SK-N-SH (cell line): Measurements from ENCODE around the gene GRM2. TPM values are rescaled to one million over a fixed set of nuclear protein-coding genes. Genes with fewer than 3 reads are reported as not detected.
"Not testable (repeated sequence)": the region's sequence is repeated elsewhere in the genome, so short reads cannot be mapped to it uniquely, and the experiment has no call there.

ENCODE experiments used
- CTCF ChIA-PET: fragments of 300-600, 350-600 bp; formaldehyde crosslinking; extraction: SDS; loops from one replicate; lab custom pipeline; 2021; lab: Yijun Ruan, JAX
- POLR2A ChIA-PET: fragments of 350-600 bp; sonication (Branson Sonifier 250); formaldehyde crosslinking; extraction: SDS; loops from one replicate; lab custom pipeline; 2020; ENCODE audit warnings: antibody characterized with exemption, inconsistent platforms; lab: Yijun Ruan, JAX
- DNase-seq: peaks from one replicate; pipeline ENCODE4 v3.0.0; 2012
- H2AFZ ChIP-seq: fragments of 200-600 bp; sonication (generic); 2 replicates; pipeline ENCODE4 v1.8.1; 2016; ENCODE audit warnings: antibody characterized with exemption, mild to moderate bottlenecking, low read depth
- H3F3A ChIP-seq: fragments of 200-600 bp; sonication (generic); replicated peaks from 2 replicates; pipeline ENCODE3; 2016; ENCODE audit warnings: antibody characterized with exemption, mild to moderate bottlenecking; ENCODE audit not compliant: insufficient read depth
- H3K27ac ChIP-seq, 2 experiments: fragments of 200-500 bp in 1 of 2; fragments of 200-600 bp in 1 of 2; sonication (Bioruptor generic) in 1 of 2; sonication (generic), shearing (Covaris generic) in 1 of 2; 2 replicates each; pipeline versions ENCODE4 v1.5.1 to v1.6.1; 2014 to 2016; ENCODE audit warnings: low read depth in 2 of 2, inconsistent platforms in 1 of 2, low read length in 1 of 2, mild to moderate bottlenecking in 1 of 2, mixed read lengths in 1 of 2
- H3K27me3 ChIP-seq: fragments of 200-600 bp; sonication (generic), shearing (Covaris generic); 2 replicates; pipeline ENCODE4 v1.6.1; 2016; ENCODE audit warnings: mixed run types; ENCODE audit not compliant: insufficient read depth
- H3K36me3 ChIP-seq, 2 experiments: fragments of 200-500 bp in 1 of 2; fragments of 200-600 bp in 1 of 2; sonication (Bioruptor generic) in 1 of 2; sonication (generic) in 1 of 2; replicated peaks in 1 of 2; 2 replicates each; pipeline versions ENCODE3 to v1.5.1; 2014 to 2016; ENCODE audit warnings: low read length in 1 of 2, mild to moderate bottlenecking in 1 of 2; ENCODE audit not compliant: insufficient read depth in 2 of 2, control insufficient read depth in 1 of 2
- H3K4me1 ChIP-seq, 2 experiments: fragments of 200-500 bp in 1 of 2; fragments of 200-600 bp in 1 of 2; sonication (Bioruptor generic) in 1 of 2; sonication (generic), shearing (Covaris generic) in 1 of 2; 2 replicates each; pipeline versions ENCODE4 v1.5.1 to v1.6.1; 2014 to 2016; ENCODE audit warnings: low read depth in 1 of 2, low read length in 1 of 2, mixed run types in 1 of 2; ENCODE audit not compliant: insufficient read depth in 2 of 2, control insufficient read depth in 1 of 2
- H3K4me2 ChIP-seq: fragments of 200-600 bp; sonication (generic), shearing (Covaris generic); 2 replicates; pipeline ENCODE4 v1.6.1; 2017; ENCODE audit warnings: mixed run types
- H3K4me3 ChIP-seq, 2 experiments: fragments of 200-500 bp in 1 of 2; fragments of 200-600 bp in 1 of 2; sonication (Bioruptor generic) in 1 of 2; sonication (generic), shearing (Covaris generic) in 1 of 2; 2 replicates each; pipeline versions ENCODE4 v1.5.1 to v1.8.1; 2014 to 2016; ENCODE audit warnings: low read depth in 2 of 2, inconsistent platforms in 1 of 2, low read length in 1 of 2, mild to moderate bottlenecking in 1 of 2, mixed read lengths in 1 of 2, moderate library complexity in 1 of 2
- H3K79me2 ChIP-seq: fragments of 200-600 bp; sonication (generic); 2 replicates; pipeline ENCODE4 v1.8.1; 2017; ENCODE audit warnings: mild to moderate bottlenecking; ENCODE audit not compliant: insufficient read depth
- H3K9ac ChIP-seq: fragments of 200-600 bp; sonication (generic); 2 replicates; pipeline ENCODE4 v1.6.1; 2017; ENCODE audit warnings: mixed run types
- H3K9me2 ChIP-seq: fragments of 200-600 bp; sonication (generic); 2 replicates; pipeline ENCODE4 v1.6.1; 2017; ENCODE audit warnings: mixed run types
- H3K9me3 ChIP-seq: fragments of 200-600 bp; sonication (generic); 2 replicates; pipeline ENCODE4 v1.6.1; 2017; ENCODE audit warnings: mixed run types, mild to moderate bottlenecking, moderate library complexity
- H4K20me1 ChIP-seq: fragments of 200-600 bp; sonication (generic); 2 replicates; pipeline ENCODE4 v1.6.1; 2017; ENCODE audit warnings: mild to moderate bottlenecking, mixed run types; ENCODE audit not compliant: insufficient read depth
- CHD2 ChIP-seq: fragments of 150-350 bp; IDR thresholded peaks from 2 replicates; pipeline ENCODE4 v1.6.1; 2018; ENCODE audit warnings: low read length; ENCODE audit not compliant: partially characterized antibody
- EZH2phosphoT487 ChIP-seq: fragments of 200-600 bp; sonication (generic); IDR thresholded peaks from 2 replicates; pipeline ENCODE4 v1.6.1; 2017; ENCODE audit warnings: low read depth, mixed run types, mild to moderate bottlenecking, antibody characterized with exemption, moderate library complexity, borderline replicate concordance
- FOSL2 ChIP-seq: IDR thresholded peaks from 2 replicates; pipeline ENCODE4 v1.4.0; 2012; ENCODE audit warnings: low read depth, mild to moderate bottlenecking, moderate library complexity, borderline replicate concordance
- GATA2 ChIP-seq: sonication (generic); formaldehyde crosslinking; IDR thresholded peaks from 2 replicates; pipeline ENCODE4 v1.5.0; 2020; ENCODE audit warnings: mild to moderate bottlenecking, missing genetic modification reagents
- RAD21 ChIP-seq: IDR thresholded peaks from 2 replicates; pipeline ENCODE4 v1.6.1; 2012; ENCODE audit warnings: mild to moderate bottlenecking, low read length
- TAF1 ChIP-seq: IDR thresholded peaks from 2 replicates; pipeline ENCODE4 v1.6.1; 2012; ENCODE audit warnings: low read depth, mild to moderate bottlenecking, low read length, moderate library complexity, borderline replicate concordance
- TEAD4 ChIP-seq: IDR thresholded peaks from 2 replicates; pipeline ENCODE4 v1.4.0; 2012; ENCODE audit warnings: mild to moderate bottlenecking, borderline replicate concordance; ENCODE audit not compliant: insufficient read depth
- WGBS: methylation state at CpG from one replicate; pipeline ENCODE4 v1.1.6; 2017; ENCODE audit warnings: low lambda C conversion rate; 5-methylcytosine and 5-hydroxymethylcytosine counted together
- polyA plus RNA-seq, 3 experiments: library from polyadenylated mRNA; depleted of rRNA; stranded (reverse); fragments of >200 nt; gene quantifications; 2 replicates each; pipeline ENCODE4 v1.2.3, GENCODE V29; 2012
- TF ChIP-seq, protein P1 (sequence below): IDR thresholded peaks from 2 replicates; pipeline ENCODE4 v1.6.1; 2012; ENCODE audit warnings: mild to moderate bottlenecking, low read depth, low read length, moderate library complexity
- TF ChIP-seq, protein P2 (sequence below): fragments of 200-600 bp; sonication (generic); IDR thresholded peaks from 2 replicates; pipeline ENCODE4 v1.6.1; 2017; ENCODE audit warnings: antibody characterized with exemption, mild to moderate bottlenecking, moderate library complexity
- TF ChIP-seq, protein P3 (sequence below): IDR thresholded peaks from 2 replicates; pipeline ENCODE4 v1.4.0; 2012; ENCODE audit warnings: low read depth, borderline replicate concordance
- TF ChIP-seq, protein P4 (sequence below): IDR thresholded peaks from 2 replicates; pipeline ENCODE4; 2012
- TF ChIP-seq, protein P5 (sequence below): fragments of 150-350 bp; IDR thresholded peaks from 2 replicates; pipeline ENCODE4 v1.6.1; 2017; ENCODE audit warnings: antibody characterized with exemption, low read length, low read depth, borderline replicate concordance
- TF ChIP-seq, protein P6 (sequence below): fragments of 150-350 bp; IDR thresholded peaks from 2 replicates; pipeline ENCODE4 v1.6.1; 2016; ENCODE audit warnings: mild to moderate bottlenecking, low read depth, low read length

The GRM2 gene
- polyA plus RNA-seq, 1 of the 3 experiments (the other 2 are of a cell fraction): 0.15 TPM

DNA sequence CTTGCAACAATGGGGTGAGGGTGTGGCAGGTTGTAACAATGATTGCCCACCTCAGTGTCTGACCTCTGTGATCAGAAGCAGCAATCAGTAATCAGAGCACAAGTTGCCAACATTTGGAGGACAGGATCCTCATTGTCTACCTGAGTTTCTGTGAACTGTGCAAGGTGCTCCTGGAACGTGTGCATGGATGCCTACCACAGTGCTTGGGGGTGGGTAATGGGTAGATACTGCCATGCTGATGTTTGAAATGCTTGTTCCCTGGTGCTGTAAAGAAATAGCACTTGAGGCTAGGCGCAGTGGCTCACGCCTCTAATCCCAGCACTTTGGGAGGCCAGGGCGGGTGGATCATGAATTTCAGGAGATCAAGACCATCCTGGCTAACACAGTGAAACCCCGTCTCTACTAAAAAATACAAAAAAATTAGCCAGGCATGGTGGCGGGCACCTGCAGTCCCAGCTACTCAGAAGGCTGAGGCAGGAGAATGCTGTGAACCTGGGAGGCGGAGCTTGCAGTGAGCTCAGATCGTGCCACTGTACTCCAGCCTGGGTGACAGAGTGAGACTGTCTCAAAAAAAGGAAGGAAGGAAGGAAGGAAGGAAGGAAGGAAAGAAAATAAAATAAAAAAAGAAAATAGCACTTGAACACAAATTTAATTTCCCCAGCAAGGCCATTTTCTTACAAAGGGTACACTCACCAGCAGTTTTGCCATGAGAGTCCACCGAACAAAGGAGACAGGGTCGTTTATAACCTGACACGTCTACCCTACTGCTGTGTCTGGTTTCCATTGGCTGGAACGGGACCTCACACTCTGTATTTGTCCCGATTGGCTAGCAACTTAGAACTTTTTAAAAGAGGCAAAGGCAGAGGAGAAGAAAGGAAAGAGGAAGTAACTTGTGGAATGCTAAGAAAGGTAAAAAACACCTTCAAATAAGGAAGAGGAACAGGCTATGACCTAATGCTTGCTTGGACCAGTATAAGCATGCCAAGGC lies 47.2 kb downstream of the GRM2 start:
- H3K9me2 ChIP-seq, POLR2A ChIA-PET, H3K4me3 ChIP-seq, H4K20me1 ChIP-seq, H2AFZ ChIP-seq, H3K36me3 ChIP-seq, H3K27ac ChIP-seq, H3F3A ChIP-seq, H3K27me3 ChIP-seq, H3K9ac ChIP-seq, H3K9me3 ChIP-seq, H3K4me1 ChIP-seq, H3K4me2 ChIP-seq, H3K79me2 ChIP-seq, DNase-seq: not testable (repeated sequence)
- 25% methylated on average over 13 of the region's 13 CpGs for WGBS
- CTCF ChIA-PET: interaction anchor here (1.3 kb wide), 1 partner anchor 35 kb away, joined by 9 read pairs; no protein-coding TSS in a partner anchor

DNA sequence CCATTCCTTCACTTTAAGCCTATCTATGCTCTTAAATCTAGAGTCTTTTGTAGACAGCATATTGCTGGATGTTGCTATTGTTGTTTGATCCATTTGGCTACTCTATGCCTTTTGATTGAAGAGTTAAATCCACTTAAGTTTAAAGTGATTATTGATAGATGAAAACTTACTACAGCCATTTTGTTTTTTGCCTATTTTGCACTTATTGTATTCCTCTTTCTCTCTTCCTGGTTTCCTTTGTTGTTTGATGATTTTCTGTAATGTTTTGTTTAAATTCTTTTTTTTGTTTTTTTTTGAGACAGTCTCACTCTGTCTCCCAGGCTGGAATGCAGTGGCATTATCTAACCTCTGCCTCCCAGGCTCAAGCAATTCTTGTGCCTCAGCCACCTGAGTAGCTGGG lies 52.3 kb downstream of the GRM2 start:
- Histone ChIP-seq H3K9me3 (0 out of 2 replicates have a peak, but pooled peaks cover 8% of the 10 kb centered on the region), H3F3A (no peaks in the 10 kb centered on the region), H3K27ac (no peak overlapping the region), H2AFZ (no peak overlapping the region), H3K79me2 (no peaks in the 10 kb centered on the region), H3K9me2 (no peaks in the 10 kb centered on the region), H3K4me1 (no peaks in the 10 kb centered on the region), H3K9ac (no peak overlapping the region), H3K27me3 (no peaks in the 10 kb centered on the region), H3K4me3 (no peak overlapping the region), H3K36me3 (no peaks in the 10 kb centered on the region), H4K20me1 (no peaks in the 10 kb centered on the region), H3K4me2 (no peak overlapping the region)
- no peak for DNase-seq
- CTCF ChIA-PET: no interaction called here
- POLR2A ChIA-PET: no interaction called here
- TF ChIP-seq, protein P1, sequence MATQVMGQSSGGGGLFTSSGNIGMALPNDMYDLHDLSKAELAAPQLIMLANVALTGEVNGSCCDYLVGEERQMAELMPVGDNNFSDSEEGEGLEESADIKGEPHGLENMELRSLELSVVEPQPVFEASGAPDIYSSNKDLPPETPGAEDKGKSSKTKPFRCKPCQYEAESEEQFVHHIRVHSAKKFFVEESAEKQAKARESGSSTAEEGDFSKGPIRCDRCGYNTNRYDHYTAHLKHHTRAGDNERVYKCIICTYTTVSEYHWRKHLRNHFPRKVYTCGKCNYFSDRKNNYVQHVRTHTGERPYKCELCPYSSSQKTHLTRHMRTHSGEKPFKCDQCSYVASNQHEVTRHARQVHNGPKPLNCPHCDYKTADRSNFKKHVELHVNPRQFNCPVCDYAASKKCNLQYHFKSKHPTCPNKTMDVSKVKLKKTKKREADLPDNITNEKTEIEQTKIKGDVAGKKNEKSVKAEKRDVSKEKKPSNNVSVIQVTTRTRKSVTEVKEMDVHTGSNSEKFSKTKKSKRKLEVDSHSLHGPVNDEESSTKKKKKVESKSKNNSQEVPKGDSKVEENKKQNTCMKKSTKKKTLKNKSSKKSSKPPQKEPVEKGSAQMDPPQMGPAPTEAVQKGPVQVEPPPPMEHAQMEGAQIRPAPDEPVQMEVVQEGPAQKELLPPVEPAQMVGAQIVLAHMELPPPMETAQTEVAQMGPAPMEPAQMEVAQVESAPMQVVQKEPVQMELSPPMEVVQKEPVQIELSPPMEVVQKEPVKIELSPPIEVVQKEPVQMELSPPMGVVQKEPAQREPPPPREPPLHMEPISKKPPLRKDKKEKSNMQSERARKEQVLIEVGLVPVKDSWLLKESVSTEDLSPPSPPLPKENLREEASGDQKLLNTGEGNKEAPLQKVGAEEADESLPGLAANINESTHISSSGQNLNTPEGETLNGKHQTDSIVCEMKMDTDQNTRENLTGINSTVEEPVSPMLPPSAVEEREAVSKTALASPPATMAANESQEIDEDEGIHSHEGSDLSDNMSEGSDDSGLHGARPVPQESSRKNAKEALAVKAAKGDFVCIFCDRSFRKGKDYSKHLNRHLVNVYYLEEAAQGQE: no peak
- TF ChIP-seq, protein P2, sequence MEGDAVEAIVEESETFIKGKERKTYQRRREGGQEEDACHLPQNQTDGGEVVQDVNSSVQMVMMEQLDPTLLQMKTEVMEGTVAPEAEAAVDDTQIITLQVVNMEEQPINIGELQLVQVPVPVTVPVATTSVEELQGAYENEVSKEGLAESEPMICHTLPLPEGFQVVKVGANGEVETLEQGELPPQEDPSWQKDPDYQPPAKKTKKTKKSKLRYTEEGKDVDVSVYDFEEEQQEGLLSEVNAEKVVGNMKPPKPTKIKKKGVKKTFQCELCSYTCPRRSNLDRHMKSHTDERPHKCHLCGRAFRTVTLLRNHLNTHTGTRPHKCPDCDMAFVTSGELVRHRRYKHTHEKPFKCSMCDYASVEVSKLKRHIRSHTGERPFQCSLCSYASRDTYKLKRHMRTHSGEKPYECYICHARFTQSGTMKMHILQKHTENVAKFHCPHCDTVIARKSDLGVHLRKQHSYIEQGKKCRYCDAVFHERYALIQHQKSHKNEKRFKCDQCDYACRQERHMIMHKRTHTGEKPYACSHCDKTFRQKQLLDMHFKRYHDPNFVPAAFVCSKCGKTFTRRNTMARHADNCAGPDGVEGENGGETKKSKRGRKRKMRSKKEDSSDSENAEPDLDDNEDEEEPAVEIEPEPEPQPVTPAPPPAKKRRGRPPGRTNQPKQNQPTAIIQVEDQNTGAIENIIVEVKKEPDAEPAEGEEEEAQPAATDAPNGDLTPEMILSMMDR: no peak
- TF ChIP-seq, protein P3, sequence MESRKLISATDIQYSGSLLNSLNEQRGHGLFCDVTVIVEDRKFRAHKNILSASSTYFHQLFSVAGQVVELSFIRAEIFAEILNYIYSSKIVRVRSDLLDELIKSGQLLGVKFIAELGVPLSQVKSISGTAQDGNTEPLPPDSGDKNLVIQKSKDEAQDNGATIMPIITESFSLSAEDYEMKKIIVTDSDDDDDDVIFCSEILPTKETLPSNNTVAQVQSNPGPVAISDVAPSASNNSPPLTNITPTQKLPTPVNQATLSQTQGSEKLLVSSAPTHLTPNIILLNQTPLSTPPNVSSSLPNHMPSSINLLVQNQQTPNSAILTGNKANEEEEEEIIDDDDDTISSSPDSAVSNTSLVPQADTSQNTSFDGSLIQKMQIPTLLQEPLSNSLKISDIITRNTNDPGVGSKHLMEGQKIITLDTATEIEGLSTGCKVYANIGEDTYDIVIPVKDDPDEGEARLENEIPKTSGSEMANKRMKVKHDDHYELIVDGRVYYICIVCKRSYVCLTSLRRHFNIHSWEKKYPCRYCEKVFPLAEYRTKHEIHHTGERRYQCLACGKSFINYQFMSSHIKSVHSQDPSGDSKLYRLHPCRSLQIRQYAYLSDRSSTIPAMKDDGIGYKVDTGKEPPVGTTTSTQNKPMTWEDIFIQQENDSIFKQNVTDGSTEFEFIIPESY: no peak
- TF ChIP-seq TAF1 (no peak), TEAD4 (no peak), EZH2phosphoT487 (no peak), GATA2 (CRISPR knock-in tag) (no peak), RAD21 (no peak), CHD2 (no peak), FOSL2 (no peak)
- TF ChIP-seq, protein P4, sequence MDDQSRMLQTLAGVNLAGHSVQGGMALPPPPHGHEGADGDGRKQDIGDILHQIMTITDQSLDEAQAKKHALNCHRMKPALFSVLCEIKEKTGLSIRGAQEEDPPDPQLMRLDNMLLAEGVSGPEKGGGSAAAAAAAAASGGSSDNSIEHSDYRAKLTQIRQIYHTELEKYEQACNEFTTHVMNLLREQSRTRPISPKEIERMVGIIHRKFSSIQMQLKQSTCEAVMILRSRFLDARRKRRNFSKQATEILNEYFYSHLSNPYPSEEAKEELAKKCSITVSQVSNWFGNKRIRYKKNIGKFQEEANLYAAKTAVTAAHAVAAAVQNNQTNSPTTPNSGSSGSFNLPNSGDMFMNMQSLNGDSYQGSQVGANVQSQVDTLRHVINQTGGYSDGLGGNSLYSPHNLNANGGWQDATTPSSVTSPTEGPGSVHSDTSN: no peak
- TF ChIP-seq, protein P5, sequence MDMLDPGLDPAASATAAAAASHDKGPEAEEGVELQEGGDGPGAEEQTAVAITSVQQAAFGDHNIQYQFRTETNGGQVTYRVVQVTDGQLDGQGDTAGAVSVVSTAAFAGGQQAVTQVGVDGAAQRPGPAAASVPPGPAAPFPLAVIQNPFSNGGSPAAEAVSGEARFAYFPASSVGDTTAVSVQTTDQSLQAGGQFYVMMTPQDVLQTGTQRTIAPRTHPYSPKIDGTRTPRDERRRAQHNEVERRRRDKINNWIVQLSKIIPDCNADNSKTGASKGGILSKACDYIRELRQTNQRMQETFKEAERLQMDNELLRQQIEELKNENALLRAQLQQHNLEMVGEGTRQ: no peak
- TF ChIP-seq, protein P6, sequence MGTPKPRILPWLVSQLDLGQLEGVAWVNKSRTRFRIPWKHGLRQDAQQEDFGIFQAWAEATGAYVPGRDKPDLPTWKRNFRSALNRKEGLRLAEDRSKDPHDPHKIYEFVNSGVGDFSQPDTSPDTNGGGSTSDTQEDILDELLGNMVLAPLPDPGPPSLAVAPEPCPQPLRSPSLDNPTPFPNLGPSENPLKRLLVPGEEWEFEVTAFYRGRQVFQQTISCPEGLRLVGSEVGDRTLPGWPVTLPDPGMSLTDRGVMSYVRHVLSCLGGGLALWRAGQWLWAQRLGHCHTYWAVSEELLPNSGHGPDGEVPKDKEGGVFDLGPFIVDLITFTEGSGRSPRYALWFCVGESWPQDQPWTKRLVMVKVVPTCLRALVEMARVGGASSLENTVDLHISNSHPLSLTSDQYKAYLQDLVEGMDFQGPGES: no peak
